Panc1 (cell line): ENCODE measurements around the gene FRMD1. TPM values are rescaled to one million over a fixed set of nuclear protein-coding genes. Genes with fewer than 3 reads are reported as not detected.

Experiments
- ATAC-seq: fragments of 200-7000 bp; cut with Tn5 transposase; 2 replicates; pipeline ENCODE4 v1.9.1; 2020; ENCODE audit warnings: mild to moderate bottlenecking, moderate library complexity
- BruUV-seq: library from RNA; stranded (reverse); fragments of 400-500 nt; replicated peaks from 2 replicates; lab custom pipeline; 2021; lab: Mats Ljungman, UMichigan
- CTCF ChIA-PET: fragments of 300-600 bp; sonication (Branson Sonifier 250); formaldehyde crosslinking; loops from one replicate; lab custom pipeline; 2022; ENCODE audit warnings: antibody characterized with exemption; lab: Charles Lee
- POLR2A ChIA-PET: fragments of 300-600 bp; sonication (Branson Sonifier 250); formaldehyde crosslinking; loops from one replicate; lab custom pipeline; 2022; ENCODE audit warnings: antibody characterized with exemption; lab: Charles Lee
- DNase-seq: peaks from one replicate; pipeline ENCODE4 v3.0.0-alpha.2; 2010; ENCODE audit warnings: low read depth, low spot score
- H3K27ac ChIP-seq: 2 replicates; pipeline ENCODE4 v1.5.1; 2011; ENCODE audit warnings: mild to moderate bottlenecking, low read length, inconsistent platforms
- H3K27me3 ChIP-seq: fragments of 200-500 bp; sonication (Bioruptor generic); 2 replicates; pipeline ENCODE4 v1.6.0; 2014; ENCODE audit warnings: low read length, inconsistent platforms; ENCODE audit not compliant: control insufficient read depth, insufficient read depth
- H3K36me3 ChIP-seq: fragments of 200-500 bp; sonication (Bioruptor generic); 2 replicates; pipeline ENCODE4 v1.5.1; 2014; ENCODE audit warnings: inconsistent platforms, mild to moderate bottlenecking, low read length, moderate library complexity; ENCODE audit not compliant: control insufficient read depth, insufficient read depth
- H3K4me1 ChIP-seq: 2 replicates; pipeline ENCODE4 v1.5.1; 2011; ENCODE audit warnings: inconsistent platforms, mild to moderate bottlenecking, low read length, moderate library complexity; ENCODE audit not compliant: control insufficient read depth, insufficient read depth
- H3K4me3 ChIP-seq, 2 experiments: 2 replicates each; pipeline ENCODE4 v1.5.1; 2011 to 2012; ENCODE audit warnings: low read depth in 2 of 2, low read length in 2 of 2, mild to moderate bottlenecking in 2 of 2, inconsistent platforms in 1 of 2, moderate library complexity in 1 of 2
- H3K9me3 ChIP-seq: fragments of 200-500 bp; sonication (Bioruptor generic); 2 replicates; pipeline ENCODE4 v1.5.1; 2014; ENCODE audit warnings: low read depth, mild to moderate bottlenecking, inconsistent platforms, low read length, moderate library complexity; ENCODE audit not compliant: control insufficient read depth, insufficient read depth
- POLR2AphosphoS5 ChIP-seq: IDR thresholded peaks from 2 replicates; pipeline ENCODE4 v1.6.1; 2012; ENCODE audit warnings: mild to moderate bottlenecking, low read depth, low read length, moderate library complexity
- SIN3A ChIP-seq: IDR thresholded peaks from 2 replicates; pipeline ENCODE4 v1.6.1; 2012; ENCODE audit warnings: low read depth, mild to moderate bottlenecking, low read length, moderate library complexity, borderline replicate concordance; ENCODE audit not compliant: insufficient read depth
- TCF7L2 ChIP-seq: IDR thresholded peaks from 2 replicates; pipeline ENCODE4 v1.6.1; 2011; ENCODE audit warnings: mild to moderate bottlenecking, low read depth, low read length, inconsistent platforms
- in situ Hi-C: cut with HindIII; loops from 2 replicates; pipeline ENCODE4 v1.10.0; 2016; ENCODE audit warnings: low sequenced_read_pairs, low pct_unique_long_range_greater_than_20kb
- intact Hi-C: fragments of 100-400 bp; cut with micrococcal nuclease; formaldehyde crosslinking; loops from one replicate; pipeline ENCODE4 v1.10.0; 2022; ENCODE audit not compliant: unreplicated experiment
- total RNA-seq: library from RNA; stranded (reverse); gene quantifications from one replicate; pipeline ENCODE4 v1.2.1, GENCODE V29; 2021; ENCODE audit not compliant: unreplicated experiment
- TF ChIP-seq, protein P1 (sequence below): fragments of 450-650 bp; IDR thresholded peaks from 2 replicates; pipeline ENCODE4 v1.5.1; 2017; ENCODE audit warnings: mild to moderate bottlenecking
- TF ChIP-seq, protein P2 (sequence below), 2 experiments: IDR thresholded peaks; 2 replicates each; pipeline ENCODE4 v1.6.1; 2011 to 2012; ENCODE audit warnings: low read depth in 2 of 2, control low read depth in 1 of 2, low read length in 1 of 2, mild to moderate bottlenecking in 1 of 2, moderate library complexity in 1 of 2; ENCODE audit not compliant: insufficient read depth in 1 of 2

FRMD1 gene
- total RNA-seq, 1 experiment from 2014 or later = 0.15 TPM

DNA sequence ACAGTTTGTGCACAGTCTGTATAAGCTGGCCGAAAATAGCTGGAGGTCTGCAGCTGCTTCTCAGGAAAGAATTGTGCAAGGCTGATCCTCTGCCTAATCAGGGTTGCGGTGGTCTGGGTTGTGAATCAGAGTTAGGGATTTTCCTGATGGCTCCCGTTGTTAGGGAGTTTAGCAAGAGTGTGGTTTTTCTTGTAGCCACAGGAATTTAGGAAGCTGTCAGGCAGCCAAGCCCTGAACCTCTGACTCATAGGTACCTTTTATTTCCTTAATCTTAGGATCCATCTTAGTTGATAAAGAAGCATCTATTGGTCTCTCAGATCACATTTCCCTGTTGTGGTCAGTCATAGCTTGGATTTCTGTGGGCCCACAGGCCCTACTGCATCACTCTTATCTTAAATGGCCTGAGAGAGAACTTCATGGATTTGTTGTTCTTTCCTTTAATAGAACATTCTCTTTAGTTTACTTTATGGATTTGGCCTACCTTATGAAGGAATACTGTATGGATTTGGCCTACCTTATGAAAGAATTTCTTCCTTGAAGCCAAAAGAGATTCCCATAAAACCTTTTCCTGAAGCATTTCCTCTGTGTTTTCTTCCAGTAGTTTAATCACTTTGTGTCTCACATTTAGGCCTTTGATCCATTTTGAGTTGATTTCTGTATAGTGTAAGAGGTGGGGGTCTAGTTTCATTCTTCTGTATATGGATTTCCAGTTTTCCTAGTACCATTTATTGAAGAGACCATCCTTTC is 71.2 kb downstream of the FRMD1 start:
- no TSS peak for BruUV-seq
- intact Hi-C loops = no loop called here
- ChIA-PET CTCF (interaction anchor here (0.6 to 0.7 kb wide), 2 partner anchors 19 to 40 kb away, joined by 3 to 6 read pairs; no protein-coding TSS in a partner anchor), POLR2A (interaction anchor here (0.5 to 1.2 kb wide), 2 partner anchors 27 to 298 kb away, joined by 4 read pairs; no protein-coding TSS in a partner anchor)
- DNase-seq (peak; percentile 79), ATAC-seq (peak; percentile 97)
- Histone ChIP-seq H3K27me3 (no peaks in the 10 kb centered on the region), H3K36me3 (no peaks in the 10 kb centered on the region), H3K4me3 (no peak overlapping the region), H3K4me1 (peaks cover 14% of the 10 kb centered on the region; the same call in 1 of the 2 replicates), H3K9me3 (peaks cover 20% of the 10 kb centered on the region), H3K27ac (peak overlapping the region; percentile 70)
- TF ChIP-seq POLR2AphosphoS5 (peak; percentile 92), TCF7L2 (peak; percentile 99)
- TF ChIP-seq, protein P1, sequence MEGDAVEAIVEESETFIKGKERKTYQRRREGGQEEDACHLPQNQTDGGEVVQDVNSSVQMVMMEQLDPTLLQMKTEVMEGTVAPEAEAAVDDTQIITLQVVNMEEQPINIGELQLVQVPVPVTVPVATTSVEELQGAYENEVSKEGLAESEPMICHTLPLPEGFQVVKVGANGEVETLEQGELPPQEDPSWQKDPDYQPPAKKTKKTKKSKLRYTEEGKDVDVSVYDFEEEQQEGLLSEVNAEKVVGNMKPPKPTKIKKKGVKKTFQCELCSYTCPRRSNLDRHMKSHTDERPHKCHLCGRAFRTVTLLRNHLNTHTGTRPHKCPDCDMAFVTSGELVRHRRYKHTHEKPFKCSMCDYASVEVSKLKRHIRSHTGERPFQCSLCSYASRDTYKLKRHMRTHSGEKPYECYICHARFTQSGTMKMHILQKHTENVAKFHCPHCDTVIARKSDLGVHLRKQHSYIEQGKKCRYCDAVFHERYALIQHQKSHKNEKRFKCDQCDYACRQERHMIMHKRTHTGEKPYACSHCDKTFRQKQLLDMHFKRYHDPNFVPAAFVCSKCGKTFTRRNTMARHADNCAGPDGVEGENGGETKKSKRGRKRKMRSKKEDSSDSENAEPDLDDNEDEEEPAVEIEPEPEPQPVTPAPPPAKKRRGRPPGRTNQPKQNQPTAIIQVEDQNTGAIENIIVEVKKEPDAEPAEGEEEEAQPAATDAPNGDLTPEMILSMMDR = no peak
- in situ Hi-C loops = no loop called here

DNA sequence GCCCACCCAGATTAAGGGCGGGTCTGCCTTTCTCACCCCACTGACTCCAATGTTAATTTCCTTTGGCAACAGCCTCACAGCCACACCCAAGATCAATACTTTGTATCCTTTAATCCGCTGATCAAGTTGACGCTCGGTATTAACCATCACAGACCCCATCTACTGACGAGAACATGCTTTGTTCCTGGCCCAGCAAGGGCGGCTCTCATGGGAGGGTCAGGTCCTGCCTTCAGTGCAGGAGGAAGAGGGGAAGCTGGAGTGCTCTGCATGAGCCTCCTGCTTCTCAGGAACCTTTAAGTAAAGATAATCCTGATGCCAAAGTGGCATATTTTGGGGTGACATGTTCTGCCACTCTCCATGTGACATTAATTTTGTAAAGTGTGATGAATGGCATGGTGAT is 73.2 kb downstream of the FRMD1 start:
- TF ChIP-seq, protein P2, sequence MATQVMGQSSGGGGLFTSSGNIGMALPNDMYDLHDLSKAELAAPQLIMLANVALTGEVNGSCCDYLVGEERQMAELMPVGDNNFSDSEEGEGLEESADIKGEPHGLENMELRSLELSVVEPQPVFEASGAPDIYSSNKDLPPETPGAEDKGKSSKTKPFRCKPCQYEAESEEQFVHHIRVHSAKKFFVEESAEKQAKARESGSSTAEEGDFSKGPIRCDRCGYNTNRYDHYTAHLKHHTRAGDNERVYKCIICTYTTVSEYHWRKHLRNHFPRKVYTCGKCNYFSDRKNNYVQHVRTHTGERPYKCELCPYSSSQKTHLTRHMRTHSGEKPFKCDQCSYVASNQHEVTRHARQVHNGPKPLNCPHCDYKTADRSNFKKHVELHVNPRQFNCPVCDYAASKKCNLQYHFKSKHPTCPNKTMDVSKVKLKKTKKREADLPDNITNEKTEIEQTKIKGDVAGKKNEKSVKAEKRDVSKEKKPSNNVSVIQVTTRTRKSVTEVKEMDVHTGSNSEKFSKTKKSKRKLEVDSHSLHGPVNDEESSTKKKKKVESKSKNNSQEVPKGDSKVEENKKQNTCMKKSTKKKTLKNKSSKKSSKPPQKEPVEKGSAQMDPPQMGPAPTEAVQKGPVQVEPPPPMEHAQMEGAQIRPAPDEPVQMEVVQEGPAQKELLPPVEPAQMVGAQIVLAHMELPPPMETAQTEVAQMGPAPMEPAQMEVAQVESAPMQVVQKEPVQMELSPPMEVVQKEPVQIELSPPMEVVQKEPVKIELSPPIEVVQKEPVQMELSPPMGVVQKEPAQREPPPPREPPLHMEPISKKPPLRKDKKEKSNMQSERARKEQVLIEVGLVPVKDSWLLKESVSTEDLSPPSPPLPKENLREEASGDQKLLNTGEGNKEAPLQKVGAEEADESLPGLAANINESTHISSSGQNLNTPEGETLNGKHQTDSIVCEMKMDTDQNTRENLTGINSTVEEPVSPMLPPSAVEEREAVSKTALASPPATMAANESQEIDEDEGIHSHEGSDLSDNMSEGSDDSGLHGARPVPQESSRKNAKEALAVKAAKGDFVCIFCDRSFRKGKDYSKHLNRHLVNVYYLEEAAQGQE (IDR thresholded peaks at IDR 0.05; ENCODE audit: insufficient read depth in 1 of 2, low read depth in 2 of 2, low read length in 1 of 2) = no peak
- TF ChIP-seq, protein P1 = no peak
- TF ChIP-seq POLR2AphosphoS5 = no peak
- TF ChIP-seq SIN3A = no peak
- no peak for TF ChIP-seq TCF7L2
- H3K4me1 ChIP-seq = peaks cover 14% of the 10 kb centered on the region; the same call in 1 of the 2 replicates
- H3K36me3 ChIP-seq = no peaks in the 10 kb centered on the region
- POLR2A ChIA-PET = no interaction called here
- no TSS peak for BruUV-seq
- H3K4me3 ChIP-seq = no peak overlapping the region
- intact Hi-C loops = no loop called here
- H3K9me3 ChIP-seq = peaks cover 7% of the 10 kb centered on the region
- in situ Hi-C loops = no loop called here
- no peaks in the 10 kb centered on the region for H3K27me3 ChIP-seq
- no peak for ATAC-seq
- peak overlapping the region; percentile 70; the same call in 1 of the 2 replicates for H3K27ac ChIP-seq
- CTCF ChIA-PET = no interaction called here
- DNase-seq = no peak
